Esophagus muscularis mucosa (tissue), 3 donors: ENCODE data around the gene PTTG1IP.

Experiments
- POLR2A ChIP-seq: fragments of 450-650 bp; IDR thresholded peaks from one replicate; pipeline ENCODE4 v1.6.1; 2017; ENCODE audit warnings: antibody characterized with exemption, moderate library complexity, mild to moderate bottlenecking, low read depth
- POLR2AphosphoS5 ChIP-seq, 2 donors: sonication (generic); formaldehyde crosslinking; IDR thresholded peaks; one replicate each; pipeline ENCODE4 v1.6.1; 2017; ENCODE audit warnings: antibody characterized with exemption in 2 of 2
- TF ChIP-seq, protein P1 (sequence below), 3 experiments: fragments of 200-600 bp in 2 of 3; fragments of 450-650 bp in 1 of 3; sonication (generic) in 2 of 3; IDR thresholded peaks; one replicate each; pipeline ENCODE4 v1.5.1; 2017 to 2019; ENCODE audit warnings: antibody characterized with exemption in 3 of 3, mild to moderate bottlenecking in 2 of 3, moderate library complexity in 1 of 3

DNA sequence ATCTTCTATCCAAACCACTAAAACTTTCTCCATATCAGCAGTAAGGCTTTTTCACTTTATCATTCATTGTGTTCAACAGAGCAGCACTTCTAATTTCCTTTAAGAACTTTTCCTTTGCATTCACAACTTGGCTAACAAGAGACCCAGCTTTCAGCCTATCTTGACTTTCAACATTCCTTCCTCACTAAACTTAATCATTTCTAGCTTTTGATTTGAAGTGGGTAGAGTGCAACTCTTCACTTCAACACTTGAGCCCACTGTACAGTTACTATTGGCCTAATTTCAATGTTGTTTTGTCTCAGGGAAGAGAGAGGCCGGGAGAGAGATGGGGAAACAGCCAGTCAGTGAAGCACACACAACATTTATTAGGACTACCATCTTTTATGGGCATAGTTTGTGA is 73.8 kb downstream of the PTTG1IP start:
- TF ChIP-seq, protein P1, sequence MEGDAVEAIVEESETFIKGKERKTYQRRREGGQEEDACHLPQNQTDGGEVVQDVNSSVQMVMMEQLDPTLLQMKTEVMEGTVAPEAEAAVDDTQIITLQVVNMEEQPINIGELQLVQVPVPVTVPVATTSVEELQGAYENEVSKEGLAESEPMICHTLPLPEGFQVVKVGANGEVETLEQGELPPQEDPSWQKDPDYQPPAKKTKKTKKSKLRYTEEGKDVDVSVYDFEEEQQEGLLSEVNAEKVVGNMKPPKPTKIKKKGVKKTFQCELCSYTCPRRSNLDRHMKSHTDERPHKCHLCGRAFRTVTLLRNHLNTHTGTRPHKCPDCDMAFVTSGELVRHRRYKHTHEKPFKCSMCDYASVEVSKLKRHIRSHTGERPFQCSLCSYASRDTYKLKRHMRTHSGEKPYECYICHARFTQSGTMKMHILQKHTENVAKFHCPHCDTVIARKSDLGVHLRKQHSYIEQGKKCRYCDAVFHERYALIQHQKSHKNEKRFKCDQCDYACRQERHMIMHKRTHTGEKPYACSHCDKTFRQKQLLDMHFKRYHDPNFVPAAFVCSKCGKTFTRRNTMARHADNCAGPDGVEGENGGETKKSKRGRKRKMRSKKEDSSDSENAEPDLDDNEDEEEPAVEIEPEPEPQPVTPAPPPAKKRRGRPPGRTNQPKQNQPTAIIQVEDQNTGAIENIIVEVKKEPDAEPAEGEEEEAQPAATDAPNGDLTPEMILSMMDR (IDR thresholded peaks at IDR 0.05): no peak
- no peak for TF ChIP-seq POLR2A
- no peak for TF ChIP-seq POLR2AphosphoS5 (IDR thresholded peaks at IDR 0.05)
